CD4-positive, alpha-beta memory T cell (primary cell): ENCODE measurements around the gene GLIS1. TPM values are rescaled to one million over a fixed set of nuclear protein-coding genes. Genes with fewer than 3 reads are reported as not detected.

Experiments used
- CTCF ChIA-PET: fragments of 350-600 bp; sonication (Branson Sonifier 250); formaldehyde crosslinking; loops from one replicate; lab custom pipeline; 2021; ENCODE audit warnings: inconsistent platforms; ENCODE audit not compliant: partially characterized antibody; lab: Charles Lee
- POLR2A ChIA-PET: fragments of 350-600 bp; sonication (Branson Sonifier 250); formaldehyde crosslinking; loops from one replicate; lab custom pipeline; 2021; ENCODE audit not compliant: partially characterized antibody; lab: Charles Lee
- DNase-seq, 5 donors: peaks; one replicate each; pipeline versions ENCODE4 v3.0.0 to v3.0.0-alpha.2; 2020 to 2022; ENCODE audit warnings: mixed read lengths in 1 of 5
- H3K27ac ChIP-seq: one replicate; pipeline ENCODE4 v1.7.0; 2013; ENCODE audit warnings: low read depth, low read length
- H3K27me3 ChIP-seq: 2 replicates; pipeline ENCODE4 v1.7.0; 2013; ENCODE audit warnings: mild to moderate bottlenecking, low read length, moderate library complexity; ENCODE audit not compliant: insufficient read depth
- H3K36me3 ChIP-seq: 2 replicates; pipeline ENCODE4 v1.7.0; 2013; ENCODE audit warnings: mild to moderate bottlenecking, low read length, moderate library complexity; ENCODE audit not compliant: insufficient read depth
- H3K4me1 ChIP-seq: 2 replicates; pipeline ENCODE4 v1.7.0; 2013; ENCODE audit warnings: mild to moderate bottlenecking, low read length, moderate library complexity; ENCODE audit not compliant: insufficient read depth
- H3K4me3 ChIP-seq, 2 donors: one replicate each; pipeline ENCODE4 v1.7.0; 2013; ENCODE audit warnings: low read length in 2 of 2, mild to moderate bottlenecking in 1 of 2
- H3K9me3 ChIP-seq, 2 donors: one replicate each; pipeline ENCODE4 v1.7.0; 2013; ENCODE audit warnings: low read length in 2 of 2, control low read depth in 1 of 2; ENCODE audit not compliant: control insufficient read depth in 1 of 2
- H3K27ac Mint-ChIP-seq, 7 donors: one replicate each; pipeline ENCODE4 v1.8.0; 2020 to 2021; ENCODE audit warnings: mixed read lengths in 7 of 7, mild to moderate bottlenecking in 6 of 7, inconsistent platforms in 3 of 7, moderate library complexity in 3 of 7
- H3K27me3 Mint-ChIP-seq, 2 donors: one replicate each; pipeline ENCODE4 v1.8.0; 2020 to 2021; ENCODE audit warnings: mixed read lengths in 2 of 2
- H3K36me3 Mint-ChIP-seq, 2 donors: one replicate each; pipeline ENCODE4 v1.8.0; 2020 to 2021; ENCODE audit warnings: mixed read lengths in 2 of 2, inconsistent platforms in 1 of 2, mild to moderate bottlenecking in 1 of 2
- H3K4me1 Mint-ChIP-seq, 4 donors: one replicate each; pipeline ENCODE4 v1.8.0; 2020 to 2021; ENCODE audit warnings: mixed read lengths in 4 of 4, mild to moderate bottlenecking in 1 of 4
- H3K4me3 Mint-ChIP-seq, 8 donors: one replicate each; pipeline ENCODE4 v1.8.0; 2020 to 2021; ENCODE audit warnings: mixed read lengths in 8 of 8, mild to moderate bottlenecking in 7 of 8, moderate library complexity in 6 of 8, inconsistent platforms in 3 of 8
- H3K9me3 Mint-ChIP-seq, 8 donors: one replicate each; pipeline ENCODE4 v1.8.0; 2020 to 2021; ENCODE audit warnings: mixed read lengths in 8 of 8, mild to moderate bottlenecking in 5 of 8, inconsistent platforms in 3 of 8, moderate library complexity in 1 of 8
- intact Hi-C: fragments of 100-400 bp; cut with micrococcal nuclease; formaldehyde crosslinking; loops from one replicate; pipeline ENCODE4 v1.15.1; 2023
- polyA plus RNA-seq, 2 donors: library from polyadenylated mRNA; unstranded; fragments of 300-500 nt; fragmentation: Illumina TruSeq; gene quantifications; one replicate each; pipeline ENCODE4 v1.2.3, GENCODE V29; 2021
- total RNA-seq, 2 experiments: library from RNA; stranded (reverse); gene quantifications; one replicate each; pipeline ENCODE4 v1.2.3, GENCODE V29; 2021

GLIS1 gene
- total and polyA plus RNA-seq, 4 experiments from 2014 or later, result not detected

- Histone ChIP-seq H3K27me3 (no peaks in the 10 kb centered on the region), H3K4me3 (no peak overlapping the region), H3K4me1 (no peaks in the 10 kb centered on the region), H3K27ac (no peak overlapping the region), H3K36me3 (no peaks in the 10 kb centered on the region), H3K9me3 (no peaks in the 10 kb centered on the region)
- DNase-seq, result no peak
- ChIA-PET POLR2A (no interaction called here), CTCF (no interaction called here)
- intact Hi-C loops, result no loop called here
- Mint-ChIP-seq H3K4me1 (no peaks in the 10 kb centered on the region), H3K36me3 (no peaks in the 10 kb centered on the region), H3K9me3 (no peaks in the 10 kb centered on the region), H3K27ac (peak overlapping the region in 1 of 7 donors; percentile 57), H3K4me3 (no peak overlapping the region), H3K27me3 (peaks cover 3 to 6% of the 10 kb centered on the region in 2 donors)
Observed at GRCh38 chr1:53641481-53642214, 97.3 kb downstream of the GLIS1 start.

- no peak overlapping the region for H3K4me3 Mint-ChIP-seq
- ChIA-PET POLR2A (no interaction called here), CTCF (no interaction called here)
- DNase-seq, result no peak
- Histone ChIP-seq H3K4me3 (no peak overlapping the region), H3K9me3 (no peaks in the 10 kb centered on the region), H3K4me1 (no peaks in the 10 kb centered on the region), H3K27me3 (no peaks in the 10 kb centered on the region), H3K27ac (no peak overlapping the region), H3K36me3 (no peaks in the 10 kb centered on the region)
- intact Hi-C loops, result no loop called here
- no peaks in the 10 kb centered on the region for H3K36me3 Mint-ChIP-seq
- H3K9me3 Mint-ChIP-seq, result no peaks in the 10 kb centered on the region
- peaks cover 3 to 6% of the 10 kb centered on the region in 2 donors for H3K27me3 Mint-ChIP-seq
- no peak overlapping the region for H3K27ac Mint-ChIP-seq
- H3K4me1 Mint-ChIP-seq, result no peaks in the 10 kb centered on the region
Observed at GRCh38 chr1:53640701-53641075, 98.3 kb downstream of the GLIS1 start.

GRCh38 chr1:53639996-53640700 is 98.8 kb downstream of the GLIS1 start:
- ChIA-PET CTCF (no interaction called here), POLR2A (no interaction called here)
- Histone ChIP-seq H3K36me3 (no peaks in the 10 kb centered on the region), H3K27ac (no peak overlapping the region), H3K9me3 (no peaks in the 10 kb centered on the region), H3K4me1 (no peaks in the 10 kb centered on the region), H3K4me3 (no peak overlapping the region), H3K27me3 (no peaks in the 10 kb centered on the region)
- H3K9me3 Mint-ChIP-seq, result no peaks in the 10 kb centered on the region
- no peak for DNase-seq
- H3K27me3 Mint-ChIP-seq, result peaks cover 3 to 4% of the 10 kb centered on the region in 2 donors
- no peak overlapping the region for H3K27ac Mint-ChIP-seq
- H3K4me3 Mint-ChIP-seq, result no peak overlapping the region
- no peaks in the 10 kb centered on the region for H3K36me3 Mint-ChIP-seq
- H3K4me1 Mint-ChIP-seq, result no peaks in the 10 kb centered on the region
- intact Hi-C loops, result no loop called here

- intact Hi-C loops, result no loop called here
- no peak overlapping the region for H3K4me3 Mint-ChIP-seq
- no peak overlapping the region for H3K4me3 ChIP-seq
- ChIA-PET CTCF (no interaction called here), POLR2A (no interaction called here)
- no peaks in the 10 kb centered on the region for H3K4me1 Mint-ChIP-seq
- no peaks in the 10 kb centered on the region for H3K27me3 ChIP-seq
- H3K36me3 ChIP-seq, result no peaks in the 10 kb centered on the region
- H3K27me3 Mint-ChIP-seq, result peaks cover 3% of the 10 kb centered on the region in 2 donors
- no peak for DNase-seq
- no peaks in the 10 kb centered on the region for H3K4me1 ChIP-seq
- H3K36me3 Mint-ChIP-seq, result no peaks in the 10 kb centered on the region
- no peaks in the 10 kb centered on the region for H3K9me3 ChIP-seq
- H3K27ac ChIP-seq, result no peak overlapping the region
- H3K9me3 Mint-ChIP-seq, result no peaks in the 10 kb centered on the region
- H3K27ac Mint-ChIP-seq, result no peak overlapping the region
Observed at GRCh38 chr1:53639251-53639763, 99.7 kb downstream of the GLIS1 start.

- intact Hi-C loops, result no loop called here
- Mint-ChIP-seq H3K4me1 (no peaks in the 10 kb centered on the region), H3K27me3 (peaks cover 3% of the 10 kb centered on the region in 2 donors), H3K27ac (no peak overlapping the region), H3K9me3 (no peaks in the 10 kb centered on the region), H3K4me3 (no peak overlapping the region), H3K36me3 (no peaks in the 10 kb centered on the region)
- POLR2A ChIA-PET, result no interaction called here
- CTCF ChIA-PET, result no interaction called here
- H3K4me3 ChIP-seq, result no peak overlapping the region
- no peak for DNase-seq
- H3K9me3 ChIP-seq, result no peaks in the 10 kb centered on the region
- H3K27me3 ChIP-seq, result no peaks in the 10 kb centered on the region
- no peak overlapping the region for H3K27ac ChIP-seq
- no peaks in the 10 kb centered on the region for H3K4me1 ChIP-seq
- no peaks in the 10 kb centered on the region for H3K36me3 ChIP-seq
Observed at GRCh38 chr1:53638360-53639035, 100.5 kb downstream of the GLIS1 start.

GRCh38 chr1:53637511-53638359 is 101.2 kb downstream of the GLIS1 start:
- H3K9me3 ChIP-seq, result no peaks in the 10 kb centered on the region
- Mint-ChIP-seq H3K27ac (no peak overlapping the region), H3K4me3 (no peak overlapping the region), H3K36me3 (no peaks in the 10 kb centered on the region), H3K9me3 (no peaks in the 10 kb centered on the region), H3K27me3 (peaks cover 3% of the 10 kb centered on the region in 2 donors), H3K4me1 (no peaks in the 10 kb centered on the region)
- no peaks in the 10 kb centered on the region for H3K27me3 ChIP-seq
- POLR2A ChIA-PET, result no interaction called here
- H3K27ac ChIP-seq, result no peak overlapping the region
- no peaks in the 10 kb centered on the region for H3K4me1 ChIP-seq
- no peak for DNase-seq
- intact Hi-C loops, result no loop called here
- CTCF ChIA-PET, result no interaction called here
- no peak overlapping the region for H3K4me3 ChIP-seq
- no peaks in the 10 kb centered on the region for H3K36me3 ChIP-seq
